Measurements from ENCODE around the gene CELSR2.

- TF ChIP-seq, protein P1, sequence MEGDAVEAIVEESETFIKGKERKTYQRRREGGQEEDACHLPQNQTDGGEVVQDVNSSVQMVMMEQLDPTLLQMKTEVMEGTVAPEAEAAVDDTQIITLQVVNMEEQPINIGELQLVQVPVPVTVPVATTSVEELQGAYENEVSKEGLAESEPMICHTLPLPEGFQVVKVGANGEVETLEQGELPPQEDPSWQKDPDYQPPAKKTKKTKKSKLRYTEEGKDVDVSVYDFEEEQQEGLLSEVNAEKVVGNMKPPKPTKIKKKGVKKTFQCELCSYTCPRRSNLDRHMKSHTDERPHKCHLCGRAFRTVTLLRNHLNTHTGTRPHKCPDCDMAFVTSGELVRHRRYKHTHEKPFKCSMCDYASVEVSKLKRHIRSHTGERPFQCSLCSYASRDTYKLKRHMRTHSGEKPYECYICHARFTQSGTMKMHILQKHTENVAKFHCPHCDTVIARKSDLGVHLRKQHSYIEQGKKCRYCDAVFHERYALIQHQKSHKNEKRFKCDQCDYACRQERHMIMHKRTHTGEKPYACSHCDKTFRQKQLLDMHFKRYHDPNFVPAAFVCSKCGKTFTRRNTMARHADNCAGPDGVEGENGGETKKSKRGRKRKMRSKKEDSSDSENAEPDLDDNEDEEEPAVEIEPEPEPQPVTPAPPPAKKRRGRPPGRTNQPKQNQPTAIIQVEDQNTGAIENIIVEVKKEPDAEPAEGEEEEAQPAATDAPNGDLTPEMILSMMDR (IDR thresholded peaks at IDR 0.05), result no peak
- no peak for TF ChIP-seq POLR2A (IDR thresholded peaks at IDR 0.05)
Measured at GRCh38 chr1:109259674-109260557, 10.6 kb downstream of the CELSR2 start.
